Nephron progenitor cell (in vitro differentiated cells): ENCODE data around the gene CPED1.
A peak's percentile ranks its signal among the peaks of the same experiment; 100 is the strongest.

ENCODE experiments used
- DNase-seq: peaks from one replicate; pipeline ENCODE4 v3.0.0; 2021
- H3K27ac Mint-ChIP-seq: 2 replicates; pipeline ENCODE4 v1.8.0; 2021; ENCODE audit warnings: mild to moderate bottlenecking, moderate library complexity, mixed read lengths
- H3K27me3 Mint-ChIP-seq: 2 replicates; pipeline ENCODE4 v1.8.0; 2021; ENCODE audit warnings: mild to moderate bottlenecking, low read depth, mixed read lengths; ENCODE audit not compliant: poor library complexity
- H3K36me3 Mint-ChIP-seq: 2 replicates; pipeline ENCODE4 v1.8.0; 2021; ENCODE audit warnings: low read depth, mixed read lengths
- H3K4me1 Mint-ChIP-seq: 2 replicates; pipeline ENCODE4 v1.8.0; 2021; ENCODE audit warnings: mixed read lengths
- H3K4me3 Mint-ChIP-seq: 2 replicates; pipeline ENCODE4 v1.8.0; 2021; ENCODE audit warnings: mild to moderate bottlenecking, moderate library complexity, mixed read lengths
- H3K9me3 Mint-ChIP-seq: 2 replicates; pipeline ENCODE4 v1.8.0; 2021; ENCODE audit warnings: mild to moderate bottlenecking, moderate library complexity, mixed read lengths
- TF ChIP-seq, protein P1 (sequence below): fragments of 200-600 bp; sonication (generic); IDR thresholded peaks from 2 replicates; pipeline ENCODE4 v1.5.0; 2021; ENCODE audit warnings: antibody characterized with exemption

CPED1 gene

DNA sequence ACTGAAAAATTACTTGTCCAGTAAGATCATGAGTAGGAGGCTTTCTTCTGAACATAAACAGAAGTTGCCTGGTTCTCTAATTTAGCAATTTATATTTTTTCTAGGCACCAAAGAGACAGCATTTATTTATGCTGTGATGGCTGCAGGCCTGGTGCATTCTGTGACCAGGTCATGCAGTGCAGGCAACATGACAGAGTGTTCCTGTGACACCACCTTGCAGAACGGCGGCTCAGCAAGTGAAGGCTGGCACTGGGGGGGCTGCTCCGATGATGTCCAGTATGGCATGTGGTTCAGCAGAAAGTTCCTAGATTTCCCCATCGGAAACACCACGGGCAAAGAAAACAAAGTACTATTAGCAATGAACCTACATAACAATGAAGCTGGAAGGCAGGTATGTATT lies 343.1 kb downstream of the CPED1 start:
- Mint-ChIP-seq H3K4me3 (peak overlapping the region; percentile 38), H3K36me3 (no peaks in the 10 kb centered on the region), H3K27me3 (peaks cover 48% of the 10 kb centered on the region), H3K27ac (no peak overlapping the region), H3K9me3 (peaks cover 4% of the 10 kb centered on the region), H3K4me1 (peaks cover 28% of the 10 kb centered on the region)
- TF ChIP-seq, protein P1, sequence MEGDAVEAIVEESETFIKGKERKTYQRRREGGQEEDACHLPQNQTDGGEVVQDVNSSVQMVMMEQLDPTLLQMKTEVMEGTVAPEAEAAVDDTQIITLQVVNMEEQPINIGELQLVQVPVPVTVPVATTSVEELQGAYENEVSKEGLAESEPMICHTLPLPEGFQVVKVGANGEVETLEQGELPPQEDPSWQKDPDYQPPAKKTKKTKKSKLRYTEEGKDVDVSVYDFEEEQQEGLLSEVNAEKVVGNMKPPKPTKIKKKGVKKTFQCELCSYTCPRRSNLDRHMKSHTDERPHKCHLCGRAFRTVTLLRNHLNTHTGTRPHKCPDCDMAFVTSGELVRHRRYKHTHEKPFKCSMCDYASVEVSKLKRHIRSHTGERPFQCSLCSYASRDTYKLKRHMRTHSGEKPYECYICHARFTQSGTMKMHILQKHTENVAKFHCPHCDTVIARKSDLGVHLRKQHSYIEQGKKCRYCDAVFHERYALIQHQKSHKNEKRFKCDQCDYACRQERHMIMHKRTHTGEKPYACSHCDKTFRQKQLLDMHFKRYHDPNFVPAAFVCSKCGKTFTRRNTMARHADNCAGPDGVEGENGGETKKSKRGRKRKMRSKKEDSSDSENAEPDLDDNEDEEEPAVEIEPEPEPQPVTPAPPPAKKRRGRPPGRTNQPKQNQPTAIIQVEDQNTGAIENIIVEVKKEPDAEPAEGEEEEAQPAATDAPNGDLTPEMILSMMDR = no peak
- DNase-seq = peak; percentile 10

DNA sequence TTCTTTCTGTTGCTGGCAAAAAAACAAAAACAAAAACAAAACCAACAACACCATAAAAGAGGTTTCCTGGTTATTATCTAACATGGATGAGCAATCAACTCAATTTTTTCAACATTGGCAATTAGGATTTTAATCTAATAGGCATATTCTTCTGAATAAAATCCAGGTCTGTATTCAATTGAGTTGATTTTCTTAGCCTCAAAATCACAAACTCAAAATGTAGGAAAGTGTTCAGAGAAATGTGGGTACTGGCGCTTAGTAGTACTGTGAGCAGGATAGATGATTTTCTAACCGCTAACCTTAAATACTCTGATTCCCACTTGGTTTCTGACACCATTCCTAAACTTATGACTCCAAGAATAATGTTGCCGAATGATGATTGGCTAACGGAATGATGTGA lies 345.9 kb downstream of the CPED1 start:
- Mint-ChIP-seq H3K27me3 (peaks cover 28% of the 10 kb centered on the region), H3K4me3 (no peak overlapping the region), H3K27ac (no peak overlapping the region), H3K4me1 (peaks cover 18% of the 10 kb centered on the region), H3K36me3 (no peaks in the 10 kb centered on the region), H3K9me3 (no peaks in the 10 kb centered on the region)
- no peak for DNase-seq
- TF ChIP-seq, protein P1 = no peak

DNA sequence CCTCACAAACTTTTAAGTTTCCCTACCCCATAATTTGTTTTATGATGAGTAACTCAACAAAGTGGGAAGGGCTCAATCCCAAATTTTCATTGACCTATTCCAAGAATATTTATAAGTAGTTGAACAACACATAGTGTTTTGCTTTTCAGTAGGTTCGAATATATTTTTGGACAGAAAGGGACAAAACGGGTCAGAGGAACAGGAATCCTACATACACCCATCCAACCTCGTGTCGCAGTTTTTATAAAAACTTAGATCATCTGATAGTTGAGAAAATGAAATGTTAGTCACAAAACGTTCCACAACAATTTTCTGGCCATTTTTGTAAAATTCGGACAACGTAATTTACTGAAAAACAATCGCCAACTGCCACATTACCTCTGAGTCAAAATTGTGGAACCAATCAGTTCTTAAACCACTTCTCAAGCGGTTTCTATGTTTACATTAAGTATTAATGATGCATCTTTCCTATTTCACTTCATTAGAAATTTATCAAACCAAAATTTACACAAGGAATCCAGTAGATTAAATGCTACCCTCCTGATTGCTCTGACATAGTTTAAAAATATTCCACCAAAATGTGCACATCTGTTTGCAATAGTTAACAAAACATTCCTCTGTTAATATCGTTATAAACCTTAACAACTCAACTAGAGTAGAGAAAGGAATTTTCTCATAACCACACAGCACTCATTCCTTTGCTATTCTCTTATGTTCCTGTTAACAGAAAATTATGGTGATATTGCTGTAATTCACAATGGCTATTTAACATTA lies 346.6 kb downstream of the CPED1 start:
- no peaks in the 10 kb centered on the region for H3K9me3 Mint-ChIP-seq
- H3K4me3 Mint-ChIP-seq = no peak overlapping the region
- DNase-seq = no peak

DNA sequence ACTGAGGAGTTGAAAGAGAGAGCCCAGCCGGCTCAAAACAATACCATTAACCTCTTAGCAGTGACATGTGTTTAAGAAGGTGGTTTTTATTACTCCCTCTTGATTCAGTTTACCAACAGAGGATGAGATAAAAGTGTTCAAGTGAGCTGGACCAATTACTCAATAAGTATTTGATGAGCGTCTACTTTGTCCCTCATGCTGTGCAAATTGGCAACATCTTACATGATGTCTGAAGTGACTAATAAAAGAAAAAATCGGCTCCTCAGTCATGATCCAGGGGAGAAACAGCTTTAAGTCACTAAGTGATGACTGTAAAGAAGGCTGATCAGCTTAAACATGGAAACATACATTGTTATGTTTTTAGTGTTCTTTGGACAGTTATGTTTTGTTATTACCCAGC lies 348.1 kb downstream of the CPED1 start:
- no peak for DNase-seq
- Mint-ChIP-seq H3K27ac (no peak overlapping the region), H3K9me3 (no peaks in the 10 kb centered on the region), H3K4me3 (no peak overlapping the region), H3K27me3 (peaks cover 6% of the 10 kb centered on the region), H3K36me3 (no peaks in the 10 kb centered on the region), H3K4me1 (peaks cover 2% of the 10 kb centered on the region)
- TF ChIP-seq, protein P1 = no peak

More for the DNA sequence above, 346.6 kb downstream of the CPED1 start:
- Mint-ChIP-seq H3K36me3 (no peaks in the 10 kb centered on the region), H3K27ac (no peak overlapping the region), H3K4me1 (peaks cover 11% of the 10 kb centered on the region), H3K27me3 (peaks cover 21% of the 10 kb centered on the region)
- TF ChIP-seq, protein P1 = no peak

DNA sequence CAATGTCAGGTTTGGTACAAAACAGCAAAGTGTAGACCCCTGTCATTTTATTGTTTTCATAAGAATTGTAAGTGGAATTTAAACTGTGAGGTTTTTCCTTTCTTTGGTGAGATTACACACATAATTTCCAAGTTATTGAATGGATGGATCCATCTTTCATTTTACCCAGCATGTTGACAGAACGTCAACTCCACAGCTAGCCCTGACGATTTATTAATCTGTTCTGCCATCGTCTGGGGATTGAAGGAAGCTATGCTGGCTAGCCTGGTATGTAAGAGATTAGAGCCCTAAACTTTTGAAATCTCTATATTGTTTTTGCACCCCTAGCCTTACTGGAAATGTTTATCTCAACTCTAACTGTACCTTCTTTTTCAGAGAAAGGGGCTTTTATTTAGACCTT lies 348.9 kb downstream of the CPED1 start:
- H3K9me3 Mint-ChIP-seq = no peaks in the 10 kb centered on the region
- peaks cover 5% of the 10 kb centered on the region for H3K4me1 Mint-ChIP-seq
- H3K27me3 Mint-ChIP-seq = no peaks in the 10 kb centered on the region
- no peak overlapping the region for H3K4me3 Mint-ChIP-seq
- no peak overlapping the region for H3K27ac Mint-ChIP-seq
- TF ChIP-seq, protein P1 = no peak
- no peak for DNase-seq
- H3K36me3 Mint-ChIP-seq = no peaks in the 10 kb centered on the region

DNA sequence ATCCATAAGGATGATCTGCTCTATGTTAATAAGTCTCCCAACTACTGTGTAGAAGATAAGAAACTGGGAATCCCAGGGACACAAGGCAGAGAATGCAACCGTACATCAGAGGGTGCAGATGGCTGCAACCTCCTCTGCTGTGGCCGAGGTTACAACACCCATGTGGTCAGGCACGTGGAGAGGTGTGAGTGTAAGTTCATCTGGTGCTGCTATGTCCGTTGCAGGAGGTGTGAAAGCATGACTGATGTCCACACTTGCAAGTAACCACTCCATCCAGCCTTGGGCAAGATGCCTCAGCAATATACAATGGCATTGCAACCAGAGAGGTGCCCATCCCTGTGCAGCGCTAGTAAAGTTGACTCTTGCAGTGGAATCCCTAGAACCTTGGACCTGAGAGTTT lies 350.6 kb downstream of the CPED1 start:
- DNase-seq = no peak
- TF ChIP-seq, protein P1 = no peak
- peaks cover 10% of the 10 kb centered on the region for H3K4me1 Mint-ChIP-seq
- no peaks in the 10 kb centered on the region for H3K27me3 Mint-ChIP-seq
- H3K9me3 Mint-ChIP-seq = no peaks in the 10 kb centered on the region
- no peak overlapping the region for H3K4me3 Mint-ChIP-seq
- H3K27ac Mint-ChIP-seq = no peak overlapping the region
- H3K36me3 Mint-ChIP-seq = no peaks in the 10 kb centered on the region
